NCI-H526 treated with DMSO at 0.1 percent for 48 hours (cell line): Measurements from ENCODE around the gene DAGLA.
A peak's percentile ranks its signal among the peaks of the same experiment; 100 is the strongest.

Experiments
- DNase-seq: peaks from one replicate; lab custom pipeline; 2025; lab: John Stamatoyannopoulos, UW

DAGLA gene

DNA sequence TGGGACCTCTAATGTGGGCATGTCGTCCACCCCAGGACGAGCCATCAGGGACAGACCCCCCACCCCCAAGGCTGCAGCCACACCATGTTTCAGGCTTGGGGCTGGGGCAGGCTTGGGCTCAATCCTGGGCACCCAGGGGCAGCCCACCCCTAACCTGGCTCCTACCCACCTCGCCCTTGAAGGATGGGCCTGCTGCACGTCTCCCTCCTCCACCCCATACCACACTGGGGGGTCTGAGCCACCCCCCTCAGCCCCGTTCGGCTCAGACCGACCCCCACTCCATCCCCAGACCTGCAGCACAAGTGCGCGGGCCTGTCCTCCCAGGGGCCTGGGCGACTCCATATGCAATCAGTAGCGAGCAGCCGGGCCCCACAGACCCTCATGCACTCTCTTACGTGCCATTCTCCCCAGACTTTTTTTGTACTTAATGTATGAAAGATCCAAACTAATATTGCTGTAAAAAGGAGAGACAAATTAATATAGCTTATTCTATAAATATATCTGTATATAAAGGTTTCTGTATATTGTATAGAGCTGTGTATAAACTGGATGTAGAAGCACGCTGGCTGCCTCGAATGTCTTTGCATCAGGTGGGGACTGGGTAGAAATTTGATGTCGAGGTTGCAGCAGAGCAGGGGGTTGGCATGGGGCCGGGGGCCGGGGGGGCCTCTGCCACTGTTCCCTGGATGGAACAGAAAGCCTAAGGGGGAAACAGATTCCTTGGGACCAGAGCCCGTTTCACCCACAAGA is 66.4 kb downstream of the DAGLA start:
- DNase-seq = no peak

DNA sequence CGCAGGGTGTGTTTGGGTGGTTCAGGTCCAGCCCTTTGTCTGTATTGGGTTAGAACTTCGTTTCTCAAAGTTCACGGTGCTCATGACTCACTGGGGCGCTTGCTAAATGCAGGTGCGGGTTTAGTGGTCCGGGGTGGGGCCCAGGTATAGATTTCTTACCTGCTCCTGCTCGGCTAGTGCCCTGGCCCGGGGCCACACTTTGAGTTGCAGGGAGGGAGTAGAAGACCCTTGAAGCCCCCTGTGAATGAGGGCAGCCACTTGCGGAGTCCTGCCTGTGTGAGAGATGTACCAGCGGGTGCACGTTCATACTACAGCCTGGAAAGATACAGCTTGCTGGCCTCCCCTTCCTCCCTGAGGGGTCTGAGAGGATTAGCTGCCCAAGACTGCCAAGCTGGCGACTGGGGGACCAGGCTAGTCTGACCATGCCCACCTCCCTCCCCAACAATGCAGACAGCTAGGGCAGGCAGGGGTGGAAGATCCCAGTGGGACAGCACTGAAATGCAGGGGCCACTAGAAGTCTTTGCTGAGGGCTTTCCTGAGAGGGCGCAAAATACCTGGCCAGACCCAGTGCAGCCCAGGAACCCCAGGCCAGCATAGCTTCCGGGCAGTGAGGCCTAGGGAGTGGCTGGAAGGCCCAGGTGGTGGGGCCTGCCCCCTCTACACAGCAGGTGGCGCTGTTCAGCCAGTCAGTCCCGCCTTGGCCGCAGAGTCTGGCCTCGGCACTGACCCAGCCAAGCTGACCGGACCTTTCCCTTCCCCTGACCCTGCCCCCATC is 67.2 kb downstream of the DAGLA start:
- peak; percentile 52 for DNase-seq

DNA sequence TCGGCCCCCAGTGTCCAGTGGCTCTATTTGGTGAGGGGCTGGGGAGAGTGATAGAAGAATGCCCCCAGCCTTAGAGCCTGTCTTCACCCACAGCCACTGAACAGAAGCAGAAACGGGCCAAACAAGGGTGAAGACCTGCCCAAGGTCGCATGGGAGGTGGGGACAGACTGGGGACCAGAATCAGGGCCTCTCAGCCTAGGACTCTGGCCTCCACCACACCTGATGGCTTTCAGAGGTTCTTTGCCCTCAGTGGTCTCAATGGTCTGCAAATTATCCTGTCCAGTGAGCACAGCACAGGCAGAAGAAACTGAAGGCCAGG is 67.7 kb downstream of the DAGLA start:
- DNase-seq = no peak

- no peak for DNase-seq
These were observed 69.5 kb downstream of the DAGLA start for GRCh38 chr11:61749591-61750217.

DNA sequence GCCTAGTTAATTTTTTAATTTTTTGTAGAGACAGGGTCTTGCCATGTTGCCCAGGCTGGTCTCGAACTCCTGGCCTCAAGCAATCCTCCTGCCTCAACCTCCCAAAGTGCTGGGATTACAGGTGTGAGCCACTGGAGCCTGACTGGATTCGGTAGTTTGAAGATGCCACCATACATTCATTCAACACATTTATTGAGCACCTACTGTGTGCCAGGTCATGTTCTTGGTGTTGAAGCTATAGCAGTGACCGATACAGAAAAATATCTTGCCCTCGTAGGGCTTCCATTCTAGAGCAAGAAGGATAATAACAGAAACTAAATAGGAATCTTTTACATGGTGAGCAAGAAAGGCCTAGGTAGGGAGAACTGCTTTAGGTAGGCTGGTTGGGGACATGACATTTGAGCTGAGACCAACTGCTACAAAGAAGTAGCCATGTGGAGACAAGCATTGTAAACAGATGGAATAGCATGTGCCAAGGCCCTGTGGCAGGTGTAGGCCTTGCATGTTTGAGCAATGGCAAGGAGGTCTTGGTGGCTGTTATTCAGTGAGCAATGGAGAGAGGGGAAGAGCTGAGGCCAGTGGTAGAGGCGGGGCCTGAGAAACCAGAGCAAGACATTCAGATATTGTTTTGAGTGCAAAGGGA is 70.6 kb downstream of the DAGLA start:
- no peak for DNase-seq

GRCh38 chr11:61751384-61751783 is 71.2 kb downstream of the DAGLA start:
- DNase-seq = no peak

- DNase-seq = peak; percentile 14
These were observed 72.1 kb downstream of the DAGLA start, which contains the start of gene MYRF for GRCh38 chr11:61752117-61752924. TSS of gene MYRF (plus strand) at chr11:61752636. CDS start at chr11:61752745, 109 bp downstream.

DNA sequence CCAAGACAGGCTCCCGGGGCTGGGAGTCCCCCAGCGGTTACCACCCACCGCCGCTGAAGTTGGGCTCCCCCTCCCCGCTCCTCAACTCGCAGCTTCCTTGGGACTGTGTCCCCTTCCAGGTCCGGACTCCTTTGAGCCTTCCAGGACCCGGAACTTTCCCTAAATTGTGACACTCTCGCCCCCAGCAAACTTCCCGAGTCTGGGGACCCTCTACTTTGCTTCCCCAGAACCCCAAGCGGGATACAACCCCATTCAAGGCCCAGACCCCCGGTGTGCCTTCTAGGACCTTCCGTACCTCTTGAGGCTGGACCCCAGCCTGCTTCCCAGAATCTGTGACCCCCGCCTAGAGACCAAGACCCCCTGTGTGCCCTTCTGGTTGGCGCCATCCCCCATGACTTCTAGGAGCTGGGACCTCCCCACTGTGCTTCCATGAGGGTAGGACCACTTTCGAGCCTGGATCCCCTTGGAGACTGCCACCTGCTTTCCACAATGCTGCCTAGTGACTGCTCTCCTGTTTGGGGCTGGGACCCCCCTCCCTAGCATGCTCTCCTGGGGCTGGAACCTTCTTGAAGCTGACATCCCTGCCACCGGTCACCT is 72.8 kb downstream of the DAGLA start:
- DNase-seq = no peak

GRCh38 chr11:61753672-61754071 is 73.5 kb downstream of the DAGLA start:
- no peak for DNase-seq

GRCh38 chr11:61754534-61755482 is 74.6 kb downstream of the DAGLA start:
- DNase-seq = no peak

- no peak for DNase-seq
These were observed 75.9 kb downstream of the DAGLA start for GRCh38 chr11:61756147-61756451.

- DNase-seq = peak; percentile 85
These were observed 76.4 kb downstream of the DAGLA start for GRCh38 chr11:61756452-61757212.

- DNase-seq = peak; percentile 49
These were observed 77.1 kb downstream of the DAGLA start for GRCh38 chr11:61757213-61757862.

DNA sequence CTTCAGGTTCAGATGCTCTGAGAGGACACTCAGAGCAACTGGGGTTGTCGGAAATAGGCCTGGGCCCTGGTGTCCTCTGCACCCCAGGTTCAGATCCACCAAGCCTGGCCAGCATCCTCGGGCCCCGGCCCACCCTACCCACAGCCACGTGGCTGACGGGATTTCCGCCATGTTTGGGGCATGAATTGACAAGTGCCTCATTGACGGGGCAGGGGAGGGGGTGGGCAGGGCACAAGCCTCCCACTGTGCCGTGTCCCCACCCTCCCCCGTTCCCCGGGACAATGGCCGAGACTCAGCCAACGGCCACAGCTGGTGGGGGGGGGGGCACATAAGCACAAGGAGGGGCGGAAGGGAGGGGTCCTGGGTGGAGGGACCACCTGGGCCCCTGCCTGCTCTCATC is 80.8 kb downstream of the DAGLA start:
- DNase-seq = no peak

DNA sequence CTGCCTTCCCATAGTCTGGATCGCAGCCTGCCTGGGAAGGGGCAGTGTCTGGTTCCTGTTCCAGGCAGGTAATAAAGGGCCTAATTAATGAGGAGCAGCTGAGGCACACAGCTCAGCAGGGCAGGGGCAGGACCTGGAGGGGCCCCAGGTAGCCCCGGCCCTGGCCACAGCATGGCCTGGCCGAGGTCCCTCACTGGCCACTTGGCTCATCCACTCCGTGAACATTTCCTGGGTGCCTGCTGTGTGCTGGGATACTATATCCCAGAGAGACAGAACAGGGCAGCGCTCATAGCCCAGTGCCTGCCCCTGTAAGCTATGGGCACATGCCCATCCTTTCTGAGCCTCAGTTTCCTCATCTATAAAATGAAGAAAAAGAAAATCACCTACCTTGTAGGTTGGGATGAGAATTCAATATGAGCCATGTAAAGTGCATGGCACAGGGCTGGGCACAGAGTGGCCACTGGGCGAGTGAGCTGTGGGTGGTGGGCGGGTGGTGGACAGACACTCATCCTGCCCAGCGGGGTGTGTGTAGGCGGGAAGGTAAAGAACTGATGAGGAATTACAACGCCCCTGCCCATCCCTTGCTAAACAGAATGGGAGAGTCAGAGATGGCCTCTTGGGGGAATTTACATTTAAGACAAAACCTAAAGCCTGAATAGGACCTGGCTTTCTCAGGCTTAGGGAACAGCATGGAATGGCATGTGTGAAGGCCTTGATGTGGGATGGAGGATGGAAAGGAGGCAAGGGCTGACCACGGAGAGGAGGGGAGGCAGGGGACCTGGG is 81.4 kb downstream of the DAGLA start:
- DNase-seq = no peak

DNA sequence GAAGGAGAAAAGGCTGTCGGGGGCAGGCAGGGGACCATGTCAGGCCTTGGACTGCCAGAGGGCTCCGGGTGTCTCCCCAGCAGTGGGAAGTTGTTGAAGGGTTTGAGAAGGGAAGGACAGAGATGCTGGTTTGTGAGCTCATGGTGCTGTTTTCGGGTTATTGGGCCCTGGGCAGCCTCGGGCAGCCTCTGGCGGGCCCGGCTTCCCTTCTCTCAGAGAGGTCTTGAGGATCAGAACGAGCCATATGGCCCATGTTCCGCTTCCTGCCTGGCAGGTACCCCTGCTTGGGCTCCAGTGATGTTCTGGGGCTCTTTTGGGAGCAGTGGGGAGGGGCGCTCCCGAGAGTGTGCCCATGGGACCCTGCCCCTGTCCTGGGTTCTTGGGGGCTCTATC is 82.0 kb downstream of the DAGLA start:
- DNase-seq = no peak

DNA sequence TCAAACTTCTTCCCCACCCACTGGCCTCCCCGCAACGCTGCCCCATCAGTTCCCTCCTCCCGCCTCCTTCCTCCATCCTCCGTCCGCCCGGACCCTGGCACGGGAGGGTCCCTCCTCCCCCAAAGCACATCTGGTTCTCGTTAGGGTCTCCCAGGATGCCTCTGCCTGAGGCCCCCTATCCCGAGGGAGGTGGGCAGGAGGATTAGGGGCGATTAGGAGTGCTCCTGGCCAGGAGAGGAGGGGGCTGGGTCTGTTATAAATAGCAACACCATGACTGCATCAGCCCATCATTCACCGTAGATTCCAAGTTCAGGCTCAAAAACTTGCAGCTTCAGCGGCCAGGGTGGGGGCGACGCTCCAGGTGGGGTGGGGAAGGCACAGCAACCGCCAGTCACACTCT is 82.6 kb downstream of the DAGLA start:
- DNase-seq = no peak

- DNase-seq = no peak
These were observed 83.9 kb downstream of the DAGLA start for GRCh38 chr11:61763930-61764605.
